Ovary (tissue), 9 donors: Measurements from ENCODE around the gene PHACTR3. TPM values are rescaled to one million over a fixed set of nuclear protein-coding genes. Genes with fewer than 3 reads are reported as not detected.

Source experiments
- DNase-seq, 5 donors: peaks; one replicate each; pipeline ENCODE4 v3.0.0-alpha.2; 2019 to 2020
- H3K27ac ChIP-seq, 2 donors: fragments of 200-600 bp; one replicate each; pipeline versions ENCODE4 v1.5.1 to v1.8.0; 2019 to 2022
- H3K27me3 ChIP-seq: fragments of 200-600 bp; one replicate; pipeline ENCODE4 v1.8.0; 2022
- H3K36me3 ChIP-seq: fragments of 200-600 bp; sonication (generic); one replicate; pipeline ENCODE4 v1.5.1; 2019
- H3K4me1 ChIP-seq: one replicate; pipeline ENCODE4 v1.8.1; 2013; ENCODE audit warnings: mild to moderate bottlenecking, moderate library complexity; ENCODE audit not compliant: insufficient read depth
- H3K4me3 ChIP-seq: fragments of 200-600 bp; sonication (generic); one replicate; pipeline ENCODE4 v1.5.1; 2017
- H3K9me3 ChIP-seq, 2 donors: fragments of 200-600 bp in 1 of 2; sonication (generic) in 1 of 2; one replicate each; pipeline versions ENCODE4 v1.5.1 to v1.8.1; 2013 to 2019; ENCODE audit warnings: mild to moderate bottlenecking in 1 of 2, moderate library complexity in 1 of 2
- EP300 ChIP-seq: sonication (generic); formaldehyde crosslinking; IDR thresholded peaks from one replicate; pipeline ENCODE4 v1.6.1; 2017; ENCODE audit warnings: antibody characterized with exemption
- POLR2A ChIP-seq: fragments of 450-650 bp; IDR thresholded peaks from one replicate; pipeline ENCODE4 v1.6.1; 2017; ENCODE audit warnings: antibody characterized with exemption, mild to moderate bottlenecking, moderate library complexity
- WGBS, 3 donors: extraction: QIAGEN DNeasy Blood & Tissue Kit in 1 of 3; methylation state at CpG; one replicate each; pipeline versions ENCODE4 v1.1.5 to v1.1.7; 2013 to 2017; 5-methylcytosine and 5-hydroxymethylcytosine counted together
- intact Hi-C, 4 donors: fragments of 100-400 bp; cut with DNase I; formaldehyde crosslinking; loops; one replicate each; pipeline versions ENCODE4 v1.11.0 to v1.15.1; 2022 to 2023
- polyA plus RNA-seq, 2 donors: library from polyadenylated mRNA; stranded (reverse); fragments of 200-250 nt in 1 of 2; fragments of 350-450 nt in 1 of 2; fragmentation: Illumina TruSeq in 1 of 2; extraction: RNeasy Lipid Tissue Mini Kit (QIAGEN cat#74804) in 1 of 2; gene quantifications; one replicate each; pipeline ENCODE4 v1.2.3, GENCODE V29; 2013 to 2014
- total RNA-seq, 7 donors: library from RNA; depleted of rRNA in 2 of 7; stranded (reverse); fragments of >200 nt in 2 of 7; fragmentation: NEBNext Ultra II Directional in 3 of 7; extraction: Animal tissue kit (Norgen Biotek cat#: 25700) in 3 of 7; gene quantifications; one replicate each; pipeline versions ENCODE4 v1.1.0 to v1.2.4, GENCODE V29; 2016 to 2023
- TF ChIP-seq, protein P1 (sequence below), 3 donors: fragments of 450-650 bp in 2 of 3; fragments of 200-600 bp in 1 of 3; IDR thresholded peaks; one replicate each; pipeline versions ENCODE4 v1.5.1 to v1.8.0; 2016 to 2022; ENCODE audit warnings: antibody characterized with exemption in 3 of 3, mild to moderate bottlenecking in 1 of 3
- donor health status: DM: no; HTN: no; CAD: no; lungs with moderate emphysema.
- donor health status: DM: no; HTN: no; CAD: no.
- donor health status: Bipolar disorder and iron deficiency.
- donor health status: DM: yes; HTN: yes; CAD: no.
- donor health status: DM: no; HTN: no; CAD: no.
- donor health status: DM: yes; HTN: yes; CAD: no.

Gene PHACTR3
- total and polyA plus RNA-seq, 9 donors: 5.7 to 19.0 (median 9.1) TPM

DNA sequence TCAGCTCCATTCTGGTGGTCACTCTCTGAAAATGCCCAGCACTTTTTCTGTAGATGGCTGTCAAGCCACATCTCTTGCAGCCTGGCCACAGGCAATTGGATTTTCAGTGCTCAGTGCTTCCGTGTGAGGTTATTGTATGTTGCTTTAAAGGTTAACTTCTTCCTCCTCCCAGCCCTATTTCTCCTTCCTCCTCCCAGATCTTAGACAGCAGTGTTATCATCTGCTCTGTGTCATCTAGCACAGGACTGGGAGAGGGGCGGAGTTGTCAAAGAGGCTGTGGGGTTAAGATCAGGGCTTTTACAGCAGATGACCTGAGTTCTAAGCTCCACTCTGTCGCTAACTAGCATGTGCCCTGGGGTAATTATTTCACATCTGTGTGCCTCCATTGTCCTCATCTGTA is 129.0 kb downstream of the PHACTR3 start:
- no peaks in the 10 kb centered on the region for H3K36me3 ChIP-seq
- H3K27me3 ChIP-seq: no peaks in the 10 kb centered on the region
- WGBS, 3 donors: 76 to 87% (median 83%) methylated on average over 3 of the region's 3 CpGs
- TF ChIP-seq EP300: no peak
- TF ChIP-seq, protein P1, sequence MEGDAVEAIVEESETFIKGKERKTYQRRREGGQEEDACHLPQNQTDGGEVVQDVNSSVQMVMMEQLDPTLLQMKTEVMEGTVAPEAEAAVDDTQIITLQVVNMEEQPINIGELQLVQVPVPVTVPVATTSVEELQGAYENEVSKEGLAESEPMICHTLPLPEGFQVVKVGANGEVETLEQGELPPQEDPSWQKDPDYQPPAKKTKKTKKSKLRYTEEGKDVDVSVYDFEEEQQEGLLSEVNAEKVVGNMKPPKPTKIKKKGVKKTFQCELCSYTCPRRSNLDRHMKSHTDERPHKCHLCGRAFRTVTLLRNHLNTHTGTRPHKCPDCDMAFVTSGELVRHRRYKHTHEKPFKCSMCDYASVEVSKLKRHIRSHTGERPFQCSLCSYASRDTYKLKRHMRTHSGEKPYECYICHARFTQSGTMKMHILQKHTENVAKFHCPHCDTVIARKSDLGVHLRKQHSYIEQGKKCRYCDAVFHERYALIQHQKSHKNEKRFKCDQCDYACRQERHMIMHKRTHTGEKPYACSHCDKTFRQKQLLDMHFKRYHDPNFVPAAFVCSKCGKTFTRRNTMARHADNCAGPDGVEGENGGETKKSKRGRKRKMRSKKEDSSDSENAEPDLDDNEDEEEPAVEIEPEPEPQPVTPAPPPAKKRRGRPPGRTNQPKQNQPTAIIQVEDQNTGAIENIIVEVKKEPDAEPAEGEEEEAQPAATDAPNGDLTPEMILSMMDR (IDR thresholded peaks at IDR 0.05): no peak
- no peak for TF ChIP-seq POLR2A
- intact Hi-C loops: no loop called here
- H3K4me1 ChIP-seq: no peaks in the 10 kb centered on the region
- DNase-seq: no peak
- H3K27ac ChIP-seq: no peak overlapping the region
- H3K9me3 ChIP-seq: no peaks in the 10 kb centered on the region
- H3K4me3 ChIP-seq: no peak overlapping the region

DNA sequence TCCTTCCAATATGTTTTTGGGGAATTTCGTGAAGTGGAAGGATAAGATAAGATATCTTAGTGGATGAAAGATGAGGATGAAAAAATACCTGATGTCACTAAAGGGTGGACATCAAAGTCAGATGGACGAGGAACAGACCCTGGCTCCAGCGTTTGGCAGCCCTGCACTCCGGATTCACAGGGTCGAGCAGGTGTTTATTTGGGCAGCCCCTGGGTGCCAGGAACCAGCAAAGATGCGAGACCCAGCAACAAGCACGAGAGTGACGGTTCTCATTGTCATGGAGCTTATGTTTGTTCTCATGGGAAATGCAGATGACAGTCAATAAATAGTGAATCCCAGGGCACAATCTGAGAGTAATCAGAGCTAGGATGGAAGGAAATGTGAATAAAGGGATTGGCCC is 131.1 kb downstream of the PHACTR3 start:
- intact Hi-C loops: no loop called here
- 71 to 77% (median 72%) methylated on average over 8 of the region's 8 CpGs for WGBS, 3 donors
- no peak for DNase-seq
- TF ChIP-seq, protein P1 (IDR thresholded peaks at IDR 0.05): no peak
- no peak for TF ChIP-seq EP300
- no peak for TF ChIP-seq POLR2A
- Histone ChIP-seq H3K9me3 (no peaks in the 10 kb centered on the region), H3K4me3 (no peak overlapping the region), H3K27ac (no peak overlapping the region), H3K4me1 (no peaks in the 10 kb centered on the region), H3K36me3 (no peaks in the 10 kb centered on the region), H3K27me3 (no peaks in the 10 kb centered on the region)

- no peaks in the 10 kb centered on the region for H3K9me3 ChIP-seq
- H3K27me3 ChIP-seq: no peaks in the 10 kb centered on the region
- WGBS, 3 donors: 81 to 98% (median 95%) methylated on average over 1 of the region's 1 CpG
- TF ChIP-seq, protein P1 (IDR thresholded peaks at IDR 0.05): no peak
- TF ChIP-seq POLR2A (no peak), EP300 (no peak)
- intact Hi-C loops: no loop called here
- no peaks in the 10 kb centered on the region for H3K36me3 ChIP-seq
- DNase-seq: no peak
- H3K4me3 ChIP-seq: no peak overlapping the region
- H3K27ac ChIP-seq: no peak overlapping the region
- no peaks in the 10 kb centered on the region for H3K4me1 ChIP-seq
Observed at GRCh38 chr20:59735917-59736316, 131.6 kb downstream of the PHACTR3 start.

- intact Hi-C loops: no loop called here
- Histone ChIP-seq H3K4me1 (no peaks in the 10 kb centered on the region), H3K27ac (no peak overlapping the region), H3K36me3 (no peaks in the 10 kb centered on the region), H3K4me3 (no peak overlapping the region), H3K27me3 (no peaks in the 10 kb centered on the region), H3K9me3 (no peaks in the 10 kb centered on the region)
- 88 to 93% (median 91%) methylated on average over 10 of the region's 10 CpGs for WGBS, 3 donors
- TF ChIP-seq, protein P1 (IDR thresholded peaks at IDR 0.05): no peak
- no peak for TF ChIP-seq EP300
- TF ChIP-seq POLR2A: no peak
- no peak for DNase-seq
Observed at GRCh38 chr20:59736366-59736765, 132.0 kb downstream of the PHACTR3 start.
